ENCODE data around the gene METTL4. TPM values are rescaled to one million over a fixed set of nuclear protein-coding genes. Genes with fewer than 3 reads are reported as not detected.

Gene METTL4
- total RNA-seq, 1 experiment from 2014 or later, result 8.6 TPM

GRCh38 chr18:2532797-2533196, 38.5 kb downstream of the METTL4 start:
- H3K9me2 ChIP-seq (replicated peaks; ENCODE audit: low read length), result no peaks in the 10 kb centered on the region
- H3K9me3 ChIP-seq (ENCODE audit: low read length), result no peaks in the 10 kb centered on the region
- H3K4me2 ChIP-seq (ENCODE audit: low read length), result no peak overlapping the region
- intact Hi-C loops (cut with micrococcal nuclease), result no loop called here
- no peaks in the 10 kb centered on the region for H3F3A ChIP-seq (ENCODE audit: low read length, unreplicated experiment)
- ChIA-PET CTCF (no interaction called here), POLR2A (ENCODE audit: unreplicated experiment) (no interaction called here)
- H3K27me3 ChIP-seq (ENCODE audit: low read length), result no peaks in the 10 kb centered on the region
- no peaks in the 10 kb centered on the region for H3K36me3 ChIP-seq (ENCODE audit: low read depth, low read length)
- ATAC-seq, result no peak
- TF ChIP-seq EZH2 (IDR thresholded peaks at IDR 0.05; ENCODE audit: low read length, unreplicated experiment), result no peak
- no peak for TF ChIP-seq CTCF (conservative IDR thresholded peaks at IDR 0.05; ENCODE audit: low read depth, low read length)
- TF ChIP-seq EZH2phosphoT487 (IDR thresholded peaks at IDR 0.05; ENCODE audit: borderline replicate concordance, low read length), result no peak
- no peak for DNase-seq
- no peaks in the 10 kb centered on the region for H3K79me2 ChIP-seq (ENCODE audit: low read length)
- no peak overlapping the region for H2AFZ ChIP-seq (ENCODE audit: low read length)
- H3K9ac ChIP-seq (ENCODE audit: low read length), result no peak overlapping the region
- H3K27ac ChIP-seq (ENCODE audit: low read length), result no peak overlapping the region
- BruUV-seq (replicated peaks), result no TSS peak
- H3K4me3 ChIP-seq (ENCODE audit: low read length), result no peak overlapping the region
- 0 out of 2 replicates have a peak, but pooled peaks cover 7% of the 10 kb centered on the region for H3K4me1 ChIP-seq (ENCODE audit: insufficient read depth, low read length)
- no peaks in the 10 kb centered on the region for H4K20me1 ChIP-seq (ENCODE audit: low read length)

- TF ChIP-seq CTCF (conservative IDR thresholded peaks at IDR 0.05; ENCODE audit: low read depth, low read length) (no peak), EZH2 (IDR thresholded peaks at IDR 0.05; ENCODE audit: low read length, unreplicated experiment) (no peak), EZH2phosphoT487 (IDR thresholded peaks at IDR 0.05; ENCODE audit: borderline replicate concordance, low read length) (no peak)
- ChIA-PET POLR2A (ENCODE audit: unreplicated experiment) (no interaction called here), CTCF (no interaction called here)
Measured at GRCh38 chr18:2531751-2532150, 39.6 kb downstream of the METTL4 start.

GRCh38 chr18:2529154-2529553, 42.2 kb downstream of the METTL4 start:
- ChIA-PET POLR2A (ENCODE audit: unreplicated experiment) (no interaction called here), CTCF (no interaction called here)
- no peak overlapping the region for H2AFZ ChIP-seq (ENCODE audit: low read length)
- DNase-seq (peak; percentile 14), ATAC-seq (no peak)
- H3K4me3 ChIP-seq (ENCODE audit: low read length), result no peak overlapping the region
- no peaks in the 10 kb centered on the region for H4K20me1 ChIP-seq (ENCODE audit: low read length)
- BruUV-seq (replicated peaks), result no TSS peak
- no peaks in the 10 kb centered on the region for H3K36me3 ChIP-seq (ENCODE audit: low read depth, low read length)
- no peaks in the 10 kb centered on the region for H3F3A ChIP-seq (ENCODE audit: low read length, unreplicated experiment)
- H3K27me3 ChIP-seq (ENCODE audit: low read length), result no peaks in the 10 kb centered on the region
- no peak overlapping the region for H3K9ac ChIP-seq (ENCODE audit: low read length)
- no peaks in the 10 kb centered on the region for H3K9me3 ChIP-seq (ENCODE audit: low read length)
- no peaks in the 10 kb centered on the region for H3K4me1 ChIP-seq (ENCODE audit: insufficient read depth, low read length)
- no peaks in the 10 kb centered on the region for H3K79me2 ChIP-seq (ENCODE audit: low read length)
- H3K4me2 ChIP-seq (ENCODE audit: low read length), result no peak overlapping the region
- no peak overlapping the region for H3K27ac ChIP-seq (ENCODE audit: low read length)
- intact Hi-C loops (cut with micrococcal nuclease), result no loop called here
- H3K9me2 ChIP-seq (replicated peaks; ENCODE audit: low read length), result no peaks in the 10 kb centered on the region
- TF ChIP-seq CTCF (conservative IDR thresholded peaks at IDR 0.05; ENCODE audit: low read depth, low read length) (no peak), EZH2phosphoT487 (IDR thresholded peaks at IDR 0.05; ENCODE audit: borderline replicate concordance, low read length) (no peak), EZH2 (IDR thresholded peaks at IDR 0.05; ENCODE audit: low read length, unreplicated experiment) (no peak)

More at GRCh38 chr18:2531751-2532150, 39.6 kb downstream of the METTL4 start:
- no peaks in the 10 kb centered on the region for H3K9me2 ChIP-seq (replicated peaks; ENCODE audit: low read length)
- DNase-seq (no peak), ATAC-seq (no peak)
- no peaks in the 10 kb centered on the region for H3K79me2 ChIP-seq (ENCODE audit: low read length)
- H3F3A ChIP-seq (ENCODE audit: low read length, unreplicated experiment), result no peaks in the 10 kb centered on the region
- H3K4me2 ChIP-seq (ENCODE audit: low read length), result no peak overlapping the region
- no peak overlapping the region for H3K4me3 ChIP-seq (ENCODE audit: low read length)
- H4K20me1 ChIP-seq (ENCODE audit: low read length), result no peaks in the 10 kb centered on the region
- H3K9ac ChIP-seq (ENCODE audit: low read length), result no peak overlapping the region
- H3K4me1 ChIP-seq (ENCODE audit: insufficient read depth, low read length), result 0 out of 2 replicates have a peak, but pooled peaks cover 6% of the 10 kb centered on the region
- H2AFZ ChIP-seq (ENCODE audit: low read length), result no peak overlapping the region
- H3K27me3 ChIP-seq (ENCODE audit: low read length), result no peaks in the 10 kb centered on the region
- intact Hi-C loops (cut with micrococcal nuclease), result no loop called here
- H3K36me3 ChIP-seq (ENCODE audit: low read depth, low read length), result no peaks in the 10 kb centered on the region
- no TSS peak for BruUV-seq (replicated peaks)
- H3K27ac ChIP-seq (ENCODE audit: low read length), result no peak overlapping the region
- H3K9me3 ChIP-seq (ENCODE audit: low read length), result no peaks in the 10 kb centered on the region
